NCI-H1048 (cell line): ENCODE data around the gene ZNF532.

Experiments
- DNase-seq: peaks from one replicate; lab custom pipeline; 2025; lab: John Stamatoyannopoulos, UW

ZNF532 gene

GRCh38 chr18:58977223-58977622 is 112.5 kb downstream of the ZNF532 start:
- DNase-seq = no peak

- no peak for DNase-seq
Measured at GRCh38 chr18:58977801-58978200, 113.1 kb downstream of the ZNF532 start.

GRCh38 chr18:58978916-58979315 is 114.2 kb downstream of the ZNF532 start:
- no peak for DNase-seq

- no peak for DNase-seq
Measured at GRCh38 chr18:58979615-58980014, 114.9 kb downstream of the ZNF532 start.

GRCh38 chr18:58980991-58981390 is 116.3 kb downstream of the ZNF532 start:
- DNase-seq = no peak

GRCh38 chr18:58983260-58984155 is 118.8 kb downstream of the ZNF532 start:
- DNase-seq = no peak

- DNase-seq = no peak
Measured at GRCh38 chr18:58988600-58988999, 123.9 kb downstream of the ZNF532 start.

- DNase-seq = no peak
Measured at GRCh38 chr18:58989184-58989759, 124.6 kb downstream of the ZNF532 start.

- DNase-seq = no peak
Measured at GRCh38 chr18:58990720-58991119, 126.0 kb downstream of the ZNF532 start.

GRCh38 chr18:58991167-58991798 is 126.6 kb downstream of the ZNF532 start:
- DNase-seq = no peak

GRCh38 chr18:58992301-58993231 is 127.9 kb downstream of the ZNF532 start:
- DNase-seq = no peak

GRCh38 chr18:58993260-58993659 is 128.6 kb downstream of the ZNF532 start:
- DNase-seq = no peak

GRCh38 chr18:58995663-58996062 is 131.0 kb downstream of the ZNF532 start:
- DNase-seq = no peak

- DNase-seq = no peak
Measured at GRCh38 chr18:58996131-58996641, 131.5 kb downstream of the ZNF532 start.

GRCh38 chr18:58996696-58997095 is 132.0 kb downstream of the ZNF532 start:
- no peak for DNase-seq

- no peak for DNase-seq
Measured at GRCh38 chr18:58997811-58998337, 133.2 kb downstream of the ZNF532 start.

- DNase-seq = no peak
Measured at GRCh38 chr18:58998401-58999203, 133.9 kb downstream of the ZNF532 start.

- DNase-seq = no peak
Measured at GRCh38 chr18:59001166-59001565, 136.5 kb downstream of the ZNF532 start.

- no peak for DNase-seq
Measured at GRCh38 chr18:59001721-59002120, 137.0 kb downstream of the ZNF532 start.

GRCh38 chr18:59002974-59003594 is 138.4 kb downstream of the ZNF532 start:
- no peak for DNase-seq
